Cortex of kidney (tissue), 1 donor: ENCODE results near the gene SEMA6B.

Experiments
- DNase-seq: peaks from one replicate; lab custom pipeline; 2025; lab: John Stamatoyannopoulos, UW

SEMA6B gene

DNA sequence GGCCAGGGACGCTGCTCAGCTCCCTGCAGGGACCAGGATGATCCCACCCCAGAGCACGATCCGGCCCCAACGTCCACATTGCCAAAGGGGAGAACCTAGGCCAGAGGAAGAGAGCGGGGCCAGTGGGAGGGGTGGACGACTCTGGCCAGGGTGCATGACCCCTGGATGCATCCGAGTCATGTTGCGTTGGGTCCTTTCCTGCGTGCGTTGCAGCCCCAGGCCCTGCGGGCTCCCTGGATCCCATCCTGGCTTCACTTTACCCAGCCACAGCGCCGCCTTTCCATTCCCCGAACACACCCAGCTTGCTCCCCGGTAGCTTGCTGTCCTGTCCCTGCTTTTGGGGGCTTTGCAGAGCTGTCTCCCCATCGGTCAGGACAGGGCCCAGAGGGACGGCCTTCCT lies 51.7 kb downstream of the SEMA6B start:
- DNase-seq: no peak

DNA sequence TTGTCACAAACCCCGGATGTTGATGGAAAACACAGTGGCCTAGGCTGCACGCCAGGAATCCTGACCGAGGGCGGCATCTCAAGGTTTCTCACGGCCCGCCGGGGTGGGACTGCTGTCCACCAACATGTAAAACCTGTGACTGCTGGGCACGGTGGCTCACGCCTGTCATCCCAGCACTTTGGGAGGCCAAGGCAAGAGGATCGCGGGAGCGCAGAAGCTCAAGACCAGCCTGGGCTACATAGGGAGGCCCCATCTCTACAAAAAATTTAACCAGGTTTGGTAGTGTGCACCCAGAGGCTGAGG lies 52.4 kb downstream of the SEMA6B start:
- no peak for DNase-seq

DNA sequence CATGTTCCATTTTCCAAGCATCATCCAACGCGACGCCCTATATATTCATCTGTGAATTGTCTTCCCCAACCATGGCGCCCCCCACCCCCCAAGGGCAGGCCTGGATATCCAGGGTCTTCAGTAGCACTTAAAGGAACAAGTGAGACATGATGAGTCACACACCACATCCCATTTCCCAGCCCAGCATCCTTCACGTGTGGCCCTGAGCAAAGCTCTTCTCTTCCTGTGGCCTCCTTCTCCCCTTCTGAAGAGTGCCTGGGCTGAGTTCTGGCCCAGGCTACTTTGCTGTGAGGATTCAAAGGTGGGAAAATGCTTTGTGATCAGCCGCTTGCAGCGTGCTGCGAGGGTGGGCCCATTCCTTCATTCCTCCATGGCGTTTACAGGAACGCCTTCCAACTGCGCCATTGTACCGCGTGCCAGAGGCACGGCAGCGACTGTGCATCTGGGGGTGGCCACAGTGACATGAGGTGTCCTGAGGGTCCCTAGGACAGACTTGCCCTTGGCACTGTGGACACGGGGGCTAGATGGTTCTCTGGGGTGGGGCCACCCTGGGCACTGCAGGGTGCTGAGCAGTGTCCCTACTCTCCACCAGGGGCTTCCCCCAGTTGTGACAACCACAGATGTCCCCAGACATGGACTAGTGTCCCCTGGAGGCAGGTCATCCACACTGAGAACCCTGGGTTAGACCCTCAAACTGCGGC lies 52.9 kb downstream of the SEMA6B start:
- DNase-seq: no peak

DNA sequence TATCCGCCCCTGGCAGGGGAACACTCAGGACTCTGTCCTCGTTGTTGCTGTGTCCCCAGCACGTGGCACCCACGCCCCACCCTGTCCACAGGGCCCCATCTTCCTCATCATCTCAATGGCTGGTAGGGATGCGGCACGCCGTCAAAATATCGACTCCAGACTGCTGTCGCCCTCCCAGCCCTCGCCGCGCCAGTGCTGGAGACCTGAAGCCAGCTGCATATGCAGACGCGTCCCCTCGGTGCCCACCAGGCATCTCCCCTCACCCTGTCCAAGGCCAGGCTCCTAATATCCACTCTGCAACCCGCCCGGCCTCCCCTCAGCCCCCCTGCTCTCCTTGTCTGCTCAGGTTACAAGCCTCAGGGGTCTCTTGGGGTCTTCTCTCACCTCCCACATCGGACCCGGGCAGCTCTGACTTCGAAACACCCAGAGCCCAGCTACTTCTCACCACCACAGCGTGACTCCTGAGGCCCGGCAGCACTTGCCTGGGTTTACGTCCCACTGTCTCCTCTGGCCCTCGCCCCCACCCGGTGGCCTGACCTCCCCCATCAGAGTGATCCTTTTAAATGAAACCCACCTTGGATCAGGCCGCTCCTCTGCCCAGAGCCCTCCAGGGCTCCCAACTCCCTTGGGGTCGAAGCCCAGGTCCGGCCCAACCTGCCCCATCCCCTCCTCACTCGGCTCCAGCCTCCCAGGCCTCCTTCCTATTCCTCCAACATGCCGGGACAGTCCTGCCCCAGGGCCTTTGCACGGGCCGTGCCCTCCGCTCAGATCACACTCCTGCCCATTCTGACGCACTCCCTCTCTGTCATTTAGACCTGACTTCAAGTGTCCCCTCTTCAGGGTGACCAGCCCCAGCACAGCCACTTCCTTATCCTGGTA lies 53.7 kb downstream of the SEMA6B start:
- DNase-seq: no peak

DNA sequence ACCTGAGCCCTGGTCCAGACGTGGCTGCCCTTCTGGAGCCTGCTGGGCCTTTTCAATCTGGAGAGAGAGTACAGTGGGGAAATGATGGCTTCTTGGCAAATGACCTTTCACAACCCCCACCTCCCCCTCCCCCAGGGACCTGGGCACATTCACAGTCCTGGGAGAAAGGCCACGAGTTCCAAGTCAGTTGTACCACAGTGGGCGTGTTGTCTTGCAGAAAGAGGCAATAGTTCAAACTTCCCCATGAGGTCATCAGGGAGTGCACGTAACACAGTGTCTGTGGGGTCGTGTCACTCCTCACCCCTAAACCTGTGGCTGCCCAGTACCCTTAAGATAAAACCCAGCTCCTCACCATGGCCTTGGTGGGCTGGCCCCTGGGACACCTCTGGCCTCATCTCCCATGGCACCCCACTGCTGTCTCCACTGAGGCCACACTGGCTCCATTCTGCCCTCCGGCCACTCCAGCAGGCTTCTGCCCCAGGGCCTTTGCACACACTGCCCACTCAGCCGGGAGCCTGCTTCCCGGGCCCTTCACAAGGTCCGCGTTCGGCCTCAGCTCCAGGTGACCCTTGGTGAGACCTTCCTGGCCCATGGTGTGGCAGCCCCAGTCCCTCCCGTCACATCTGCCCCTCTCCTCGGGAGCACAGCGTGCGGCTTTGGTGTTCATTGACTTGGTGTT lies 54.5 kb downstream of the SEMA6B start:
- DNase-seq: no peak

DNA sequence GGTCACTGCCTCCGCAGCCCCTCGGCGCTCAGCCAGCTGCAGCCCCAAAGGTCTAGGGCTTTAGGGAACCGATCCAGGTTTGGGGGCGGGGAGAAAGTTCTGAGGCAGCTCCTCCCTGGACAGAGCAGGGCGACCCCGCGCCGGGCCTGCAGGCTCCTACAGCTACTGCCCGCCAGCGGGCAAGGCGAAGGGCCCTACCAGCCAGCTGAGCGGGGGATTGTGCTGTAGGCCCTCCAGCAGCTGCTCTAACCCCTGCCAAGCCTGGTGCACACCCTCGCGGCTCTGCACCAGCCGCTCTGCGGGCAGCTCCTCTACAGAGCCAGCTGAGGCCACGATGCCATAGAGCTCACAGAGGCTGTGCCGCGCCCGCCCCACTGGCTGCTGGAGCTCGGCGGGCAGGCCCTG lies 55.2 kb downstream of the SEMA6B start:
- DNase-seq: no peak

DNA sequence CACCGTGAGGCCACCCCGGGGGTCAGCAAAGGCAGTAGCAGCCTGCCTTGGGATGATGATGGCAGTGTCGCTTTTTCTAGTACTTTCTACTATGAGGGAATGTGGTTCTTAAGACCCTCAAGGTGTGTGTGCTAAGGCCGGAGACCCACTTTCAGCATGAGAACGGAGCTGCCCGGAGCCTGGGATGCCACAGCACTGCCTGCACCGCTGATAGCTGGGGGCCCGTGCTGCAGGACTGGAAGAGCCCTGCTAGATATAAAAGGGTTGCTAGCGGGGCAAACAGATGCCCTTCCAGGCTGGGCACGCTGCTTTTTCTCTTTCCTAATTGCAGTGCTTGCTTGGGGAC lies 55.7 kb downstream of the SEMA6B start:
- DNase-seq: no peak

DNA sequence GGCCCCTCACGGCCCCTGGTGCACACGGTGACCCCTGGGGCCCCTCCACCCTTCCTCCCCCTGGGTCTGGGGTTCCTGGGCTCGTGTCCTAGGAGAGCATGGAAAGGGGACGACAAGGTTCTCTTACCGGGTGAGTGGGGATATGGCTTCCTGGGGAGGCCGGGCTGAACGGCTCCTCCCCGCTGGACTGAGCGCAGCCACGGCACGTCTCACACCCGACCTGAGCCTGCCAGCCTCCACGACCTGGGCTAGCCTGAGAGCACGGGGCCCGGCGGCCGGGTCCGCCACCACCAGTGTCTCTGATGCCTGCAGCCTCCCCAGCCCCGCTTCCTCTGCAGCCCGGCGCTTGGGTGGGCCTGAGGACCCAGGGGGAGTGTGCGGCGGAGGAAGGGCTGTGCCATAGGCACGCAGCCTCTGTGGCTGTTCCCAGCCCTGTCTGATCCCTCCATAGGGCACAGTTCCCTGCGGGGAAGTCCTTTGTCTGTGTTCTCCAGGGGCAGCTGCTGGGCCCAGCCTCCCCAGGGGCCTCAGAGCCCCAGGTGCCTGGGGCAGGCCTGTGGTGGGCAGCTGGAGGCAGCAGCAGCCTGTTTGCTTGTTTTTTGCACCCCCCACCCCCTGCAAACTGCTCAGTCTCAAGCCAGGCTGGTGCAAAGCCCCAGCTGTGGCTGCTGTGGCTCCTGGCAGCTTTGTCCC lies 56.2 kb downstream of the SEMA6B start:
- no peak for DNase-seq

DNA sequence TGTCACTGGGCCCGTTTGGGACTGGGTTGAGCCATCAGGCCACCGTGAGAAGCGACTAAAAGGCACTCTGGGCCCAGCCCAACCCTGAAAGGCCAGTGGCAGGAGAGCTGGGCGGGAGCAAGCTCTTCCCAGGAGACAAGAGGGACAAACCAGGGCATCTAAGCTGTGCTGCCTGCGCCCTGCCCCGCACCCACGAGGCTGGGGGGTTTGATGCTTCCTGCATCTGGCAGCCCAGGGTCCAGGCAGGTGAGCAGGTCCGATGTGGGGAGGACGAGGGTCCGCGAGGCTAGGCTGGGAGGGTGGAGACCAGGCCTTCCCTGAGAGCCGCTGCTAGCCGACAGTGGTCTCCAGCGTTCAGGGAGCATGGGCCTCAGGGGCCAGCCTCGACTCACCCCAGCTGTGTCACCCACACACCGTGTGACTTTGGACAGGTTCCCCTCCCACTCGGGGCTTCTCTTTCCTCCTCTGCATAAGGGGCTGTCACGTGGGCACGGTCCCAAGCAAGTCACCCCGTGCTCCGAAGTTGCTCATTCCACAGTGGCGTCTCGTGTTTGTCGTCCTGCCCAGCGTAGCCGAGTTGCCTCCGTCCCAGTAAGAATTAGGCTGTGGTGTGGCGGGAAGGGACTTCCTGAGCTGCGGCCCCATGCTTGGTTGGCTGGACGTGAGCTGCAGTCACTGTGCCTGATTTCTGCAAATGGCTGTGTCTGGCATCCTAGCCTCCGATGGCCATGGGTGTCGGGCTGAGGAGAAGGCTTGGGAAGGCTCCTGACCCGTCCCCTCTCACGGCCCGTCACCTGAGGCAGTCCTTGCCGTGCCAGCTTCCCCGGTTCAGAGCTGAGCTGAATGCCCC lies 57.0 kb downstream of the SEMA6B start:
- DNase-seq: no peak

DNA sequence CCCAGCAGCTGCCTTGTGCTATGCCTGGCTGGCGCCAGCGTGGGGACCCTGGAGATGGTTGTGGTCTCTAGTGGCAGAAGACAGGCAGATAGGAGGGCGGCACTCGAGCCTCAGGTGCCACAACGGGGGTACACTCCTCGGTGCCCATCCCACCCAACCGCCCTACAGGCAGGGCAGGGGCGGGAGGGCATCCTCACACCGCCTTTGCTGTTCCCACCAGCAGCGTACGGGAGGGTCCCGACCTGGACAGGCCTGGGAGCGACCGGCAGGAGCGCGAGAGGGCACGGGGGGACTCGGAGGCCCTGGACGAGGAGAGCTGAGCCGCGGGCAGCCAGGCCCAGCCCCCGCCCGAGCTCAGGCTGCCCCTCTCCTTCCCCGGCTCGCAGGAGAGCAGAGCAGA lies 57.8 kb downstream of the SEMA6B start:
- no peak for DNase-seq

DNA sequence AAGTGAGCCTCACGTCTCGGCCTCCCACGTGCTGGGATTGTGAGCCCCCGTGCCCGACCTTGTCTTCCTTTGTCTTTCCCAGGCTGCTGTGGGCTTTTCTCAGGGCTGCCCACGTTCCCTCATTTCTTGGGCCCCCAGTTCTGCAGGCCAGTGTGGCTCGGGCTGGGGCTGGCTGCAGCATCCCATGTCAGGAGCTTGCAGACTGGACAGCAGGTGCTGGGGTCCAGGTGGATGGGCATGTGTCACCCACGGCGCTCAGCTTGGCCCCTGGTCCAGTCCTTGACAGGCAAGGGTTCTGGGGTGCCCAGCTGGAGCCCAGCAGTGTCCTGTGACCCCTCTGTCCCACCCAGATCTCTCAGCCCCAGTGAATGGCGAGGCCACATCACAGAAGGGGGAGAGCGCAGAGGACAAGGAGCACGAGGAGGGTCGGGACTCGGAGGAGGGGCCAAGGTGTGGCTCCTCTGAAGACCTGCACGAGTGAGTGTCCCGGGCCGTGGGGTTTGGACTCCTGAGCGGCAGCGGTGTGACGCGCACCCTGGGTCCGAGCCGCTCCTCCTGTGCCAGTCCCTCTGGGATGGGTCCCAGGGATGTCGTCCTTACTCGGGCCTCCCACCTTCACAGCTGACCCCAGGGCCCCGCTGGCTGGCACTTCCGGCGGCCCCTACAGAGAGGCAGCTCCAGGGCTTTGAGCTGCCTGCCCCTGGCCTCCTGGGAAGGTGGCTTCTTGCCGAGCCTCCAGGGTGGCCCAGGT lies 58.5 kb downstream of the SEMA6B start:
- no peak for DNase-seq

DNA sequence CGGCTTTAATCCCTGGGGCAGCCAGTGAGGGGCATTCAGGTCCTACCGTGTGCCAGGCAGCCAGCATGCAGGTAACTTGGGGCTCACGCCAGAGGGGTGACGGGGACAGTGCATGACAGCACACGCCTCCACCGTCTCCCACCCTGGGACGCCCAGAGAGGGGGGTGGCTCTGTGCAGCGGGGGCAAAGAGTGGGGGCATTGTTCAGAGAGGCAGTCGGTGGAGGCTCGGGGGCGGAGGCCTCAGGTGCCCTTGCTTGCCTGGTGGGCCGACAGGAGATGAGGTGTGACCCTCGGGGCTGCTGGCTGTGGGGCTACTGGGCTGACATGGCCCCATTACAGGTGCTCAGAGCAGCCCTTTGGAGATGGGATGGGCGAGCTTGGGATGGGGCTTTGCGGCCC lies 59.6 kb downstream of the SEMA6B start:
- no peak for DNase-seq

DNA sequence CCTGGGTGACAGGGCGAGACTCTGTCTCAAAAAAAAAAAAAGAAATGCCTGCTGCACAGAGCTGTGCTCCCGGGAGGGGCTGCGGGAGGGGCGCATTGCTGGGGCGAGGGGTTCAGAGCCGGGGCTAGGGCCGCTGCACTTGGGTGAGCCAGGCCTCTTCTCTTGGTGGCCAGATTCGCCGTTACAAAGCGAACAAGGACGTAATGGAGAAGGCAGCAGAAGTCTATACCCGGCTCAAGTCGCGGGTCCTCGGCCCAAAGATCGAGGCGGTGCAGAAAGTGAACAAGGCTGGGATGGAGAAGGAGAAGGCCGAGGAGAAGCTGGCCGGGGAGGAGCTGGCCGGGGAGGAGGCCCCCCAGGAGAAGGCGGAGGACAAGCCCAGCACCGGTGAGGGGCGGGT lies 60.2 kb downstream of the SEMA6B start:
- no peak for DNase-seq

DNA sequence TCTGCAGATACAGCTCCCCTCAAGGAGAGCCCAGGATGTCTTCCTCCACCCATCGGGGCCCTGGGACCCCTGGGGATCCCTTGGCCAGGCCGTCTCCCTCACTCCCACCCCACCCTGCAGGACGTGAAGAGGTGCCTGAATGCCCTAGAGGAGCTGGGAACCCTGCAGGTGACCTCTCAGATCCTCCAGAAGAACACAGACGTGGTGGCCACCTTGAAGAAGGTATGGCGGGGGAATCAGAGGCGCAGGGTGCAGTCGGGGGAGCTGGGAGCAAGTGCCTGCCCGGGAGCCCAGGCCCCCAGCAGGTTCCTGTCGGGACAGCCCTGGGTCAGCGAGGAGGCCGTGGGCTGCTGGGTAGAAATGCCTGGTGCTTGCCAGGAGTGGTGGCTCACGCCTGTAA lies 60.8 kb downstream of the SEMA6B start:
- no peak for DNase-seq

DNA sequence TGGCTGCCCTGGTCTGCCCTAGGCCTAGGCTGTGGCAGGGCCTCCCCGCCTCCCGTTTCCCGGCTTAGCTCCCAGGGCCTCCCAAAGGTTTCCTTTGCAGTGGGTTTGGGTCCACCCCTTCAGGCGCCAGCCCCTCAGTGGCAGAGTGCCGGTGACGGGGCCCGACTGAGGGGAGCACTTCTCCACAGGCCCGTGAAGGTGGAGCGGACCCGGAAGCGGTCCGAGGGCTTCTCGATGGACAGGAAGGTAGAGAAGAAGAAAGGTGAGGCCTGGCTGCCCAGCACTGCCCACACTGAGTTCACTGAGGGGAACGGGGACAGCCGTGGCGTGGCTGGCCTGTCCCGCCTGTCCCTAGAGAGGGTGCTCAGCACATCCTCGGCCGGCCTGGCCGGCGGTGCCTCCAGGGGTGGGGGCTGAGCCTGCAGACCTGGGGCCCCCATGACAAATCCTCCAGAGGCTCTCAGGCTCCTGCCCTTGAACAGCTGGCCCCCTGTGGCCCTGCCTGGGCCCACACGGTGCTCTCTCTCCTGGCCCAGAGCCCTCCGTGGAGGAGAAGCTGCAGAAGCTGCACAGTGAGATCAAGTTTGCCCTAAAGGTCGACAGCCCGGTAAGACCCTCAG lies 61.6 kb downstream of the SEMA6B start:
- no peak for DNase-seq

DNA sequence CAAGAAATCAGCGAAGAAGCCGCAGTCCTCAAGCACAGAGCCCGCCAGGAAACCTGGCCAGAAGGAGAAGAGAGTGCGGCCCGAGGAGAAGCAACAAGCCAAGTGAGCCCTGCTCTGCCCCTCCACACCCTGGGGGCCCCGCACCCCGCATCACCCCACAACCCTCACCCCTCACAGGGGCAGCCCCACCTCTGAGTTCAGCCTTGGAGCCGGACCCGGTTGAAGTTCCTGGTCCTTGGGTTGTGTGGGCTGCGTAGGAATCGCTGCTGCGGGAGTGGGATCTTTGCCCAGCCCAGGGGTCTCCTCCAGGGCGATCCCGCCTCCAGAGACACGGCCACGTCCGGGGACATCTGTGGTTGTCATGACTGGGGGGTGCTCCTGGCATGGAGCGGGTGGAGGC lies 63.2 kb downstream of the SEMA6B start:
- DNase-seq: no peak

DNA sequence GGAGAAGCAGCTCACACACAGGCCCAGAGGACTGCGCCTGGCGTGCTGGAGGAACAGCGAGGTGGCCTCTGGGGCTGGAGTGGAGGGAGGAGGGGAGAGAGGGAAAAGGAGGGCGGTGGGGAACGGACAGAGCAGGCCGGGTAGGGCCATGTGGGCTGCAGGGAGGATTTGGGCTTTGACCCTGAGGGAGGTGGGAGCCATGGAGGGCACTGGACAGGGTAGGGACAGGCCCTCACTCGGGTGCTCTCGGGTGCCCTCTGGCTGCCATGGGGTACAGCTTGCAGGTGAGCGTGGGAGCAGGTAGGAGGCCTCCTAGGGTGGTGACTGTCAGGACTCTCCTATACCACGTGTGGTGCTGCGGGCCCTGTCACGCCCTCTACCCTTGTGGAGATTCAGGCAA lies 64.0 kb downstream of the SEMA6B start:
- no peak for DNase-seq

DNA sequence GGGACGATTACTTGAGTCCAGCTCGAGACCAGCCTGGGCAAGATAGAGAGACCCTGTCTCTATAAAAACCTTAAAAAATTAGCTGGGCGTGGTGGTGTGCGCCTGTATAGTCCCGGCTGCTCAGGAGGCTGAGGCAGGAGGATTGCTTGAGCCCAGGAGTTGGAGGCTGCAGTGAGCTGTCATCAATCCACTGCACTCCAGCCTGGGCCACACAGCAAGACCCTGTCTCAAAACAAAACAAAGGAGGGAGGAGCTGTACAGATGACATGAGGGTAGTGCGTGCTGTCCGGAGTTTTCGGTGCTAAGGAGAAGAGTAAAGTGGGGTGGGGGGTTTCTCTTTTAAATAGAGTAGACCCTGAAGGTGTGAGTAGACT lies 64.8 kb downstream of the SEMA6B start:
- no peak for DNase-seq

DNA sequence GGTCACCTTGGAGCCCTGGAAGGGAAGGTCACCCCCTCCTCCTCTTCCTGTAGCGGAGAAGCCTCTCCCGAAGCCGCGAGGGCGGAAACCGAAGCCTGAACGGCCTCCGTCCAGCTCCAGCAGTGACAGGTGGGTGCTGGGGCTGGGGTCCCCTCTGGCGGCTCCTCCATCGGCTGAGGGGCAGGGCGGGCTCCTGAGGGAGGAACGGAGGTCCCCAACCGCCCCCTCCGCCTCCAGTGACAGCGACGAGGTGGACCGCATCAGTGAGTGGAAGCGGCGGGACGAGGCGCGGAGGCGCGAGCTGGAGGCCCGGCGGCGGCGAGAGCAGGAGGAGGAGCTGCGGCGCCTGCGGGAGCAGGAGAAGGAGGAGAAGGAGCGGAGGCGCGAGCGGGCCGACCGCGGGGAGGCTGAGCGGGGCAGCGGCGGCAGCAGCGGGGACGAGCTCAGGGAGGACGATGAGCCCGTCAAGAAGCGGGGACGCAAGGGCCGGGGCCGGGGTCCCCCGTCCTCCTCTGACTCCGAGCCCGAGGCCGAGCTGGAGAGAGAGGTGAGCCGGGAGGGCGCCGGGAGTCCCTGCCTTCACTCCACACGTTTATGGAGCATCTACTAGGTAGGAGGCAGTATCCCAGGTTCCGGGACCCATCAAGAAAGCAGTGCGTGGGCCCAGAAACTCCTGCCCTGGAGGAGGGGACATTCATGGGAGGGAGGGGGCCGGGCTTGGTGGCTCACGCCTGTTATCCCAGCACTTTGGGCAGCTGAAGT lies 65.4 kb downstream of the SEMA6B start:
- no peak for DNase-seq
